ENCODE data around the gene RBPMS2.
"Not testable (repeated sequence)": the region's sequence is repeated elsewhere in the genome, so short reads cannot be mapped to it uniquely, and the experiment has no call there.

Gene RBPMS2

DNA sequence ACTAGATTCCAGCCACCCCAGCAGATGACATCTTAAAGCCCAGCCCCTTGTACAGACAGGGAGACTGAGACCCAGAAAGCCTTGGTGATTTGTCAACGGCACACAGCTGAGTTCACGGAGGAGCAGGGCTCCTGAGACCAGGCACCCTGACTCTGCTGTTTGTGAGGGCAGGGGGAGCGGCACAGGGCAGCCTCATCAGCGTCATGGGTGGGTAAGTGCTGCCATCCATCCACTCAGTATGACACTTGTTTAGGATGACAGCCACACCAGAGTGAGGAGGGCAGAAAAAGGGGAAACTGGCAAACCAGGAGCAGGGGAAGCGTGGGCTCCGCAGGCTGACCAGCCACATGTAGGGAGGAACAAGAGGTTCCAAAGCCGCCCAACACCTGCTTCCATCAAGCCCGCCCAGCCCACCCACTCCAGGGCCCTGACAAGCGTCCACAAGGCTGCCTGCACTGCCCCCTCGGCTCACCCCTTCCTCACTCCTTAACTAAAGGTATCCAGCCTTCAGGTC is 19.9 kb downstream of the RBPMS2 start:
- no peak for DNase-seq (ENCODE audit: extremely low read depth in 1 of 2, low read depth in 1 of 2)

DNA sequence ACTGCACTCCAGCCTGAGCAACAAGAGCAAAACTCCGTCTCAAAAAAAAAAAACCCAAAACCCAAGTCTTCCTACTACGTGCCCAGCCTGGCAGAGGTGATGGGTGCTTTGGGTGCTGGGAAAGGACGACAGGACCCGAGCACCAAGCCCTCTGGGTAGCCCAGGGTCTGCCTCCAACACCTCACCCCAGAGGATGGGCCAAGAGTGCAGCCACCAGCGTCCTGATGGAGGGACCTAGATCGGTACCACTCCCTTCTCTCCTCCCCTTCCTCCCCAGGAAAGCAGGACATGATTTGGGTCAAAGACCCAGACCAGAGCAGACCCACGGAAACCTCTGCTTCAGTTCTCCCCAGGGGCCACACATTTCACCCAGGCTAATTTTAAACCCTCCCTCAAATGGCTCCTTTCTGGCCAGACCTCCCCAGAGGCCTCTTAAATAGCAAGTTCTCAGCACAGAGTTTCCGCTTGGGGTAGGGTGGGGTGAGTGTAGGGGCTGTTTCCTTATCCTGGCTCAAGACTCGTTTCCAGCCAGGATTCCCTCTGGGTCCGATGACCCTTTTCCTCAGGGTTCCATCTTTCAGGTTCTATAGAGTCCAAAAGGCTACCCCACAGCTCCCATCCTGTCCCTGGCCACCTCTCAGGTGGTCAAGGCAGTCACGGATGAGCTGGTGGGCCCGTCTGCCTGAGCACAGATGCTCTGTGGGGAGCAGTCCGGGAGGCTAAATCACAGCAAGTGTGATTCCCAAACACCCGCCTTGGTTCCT is 20.5 kb downstream of the RBPMS2 start:
- no peak for DNase-seq (ENCODE audit: extremely low read depth in 1 of 2, low read depth in 1 of 2)

DNA sequence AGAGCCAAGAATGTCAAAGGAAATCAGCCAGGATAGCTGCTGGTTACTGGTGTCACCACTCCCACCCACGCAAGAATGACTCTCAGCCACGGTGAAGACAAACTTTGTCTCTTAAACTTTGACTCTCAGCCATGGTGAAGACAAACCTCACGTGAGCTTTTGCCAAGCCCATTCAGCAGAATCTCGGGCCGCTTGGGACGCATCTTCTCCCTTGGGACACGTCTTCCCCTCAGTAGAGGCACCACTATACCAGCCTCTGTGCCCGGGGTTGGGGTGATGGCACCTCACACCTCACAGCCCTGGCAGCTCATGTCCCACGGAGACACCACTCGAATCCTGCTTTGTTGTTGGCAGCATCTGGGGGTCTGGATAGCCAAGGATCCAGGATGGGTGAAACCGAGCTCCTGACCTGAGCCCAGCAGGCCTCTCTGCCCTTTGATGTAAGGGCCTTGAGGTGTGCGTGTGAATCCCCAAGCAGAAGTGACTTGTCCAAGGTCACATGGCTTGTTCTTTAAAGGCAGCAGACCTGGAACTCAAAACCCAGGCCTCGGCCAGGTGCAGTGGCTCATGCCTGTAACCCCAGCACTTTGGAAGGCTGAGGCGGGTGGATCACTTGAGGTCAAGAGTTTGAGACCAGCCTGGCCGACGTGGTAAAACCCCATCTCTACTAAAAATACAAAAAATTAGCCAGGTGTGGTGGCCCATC is 21.8 kb downstream of the RBPMS2 start:
- no peak for DNase-seq (ENCODE audit: extremely low read depth in 1 of 2, low read depth in 1 of 2)

DNA sequence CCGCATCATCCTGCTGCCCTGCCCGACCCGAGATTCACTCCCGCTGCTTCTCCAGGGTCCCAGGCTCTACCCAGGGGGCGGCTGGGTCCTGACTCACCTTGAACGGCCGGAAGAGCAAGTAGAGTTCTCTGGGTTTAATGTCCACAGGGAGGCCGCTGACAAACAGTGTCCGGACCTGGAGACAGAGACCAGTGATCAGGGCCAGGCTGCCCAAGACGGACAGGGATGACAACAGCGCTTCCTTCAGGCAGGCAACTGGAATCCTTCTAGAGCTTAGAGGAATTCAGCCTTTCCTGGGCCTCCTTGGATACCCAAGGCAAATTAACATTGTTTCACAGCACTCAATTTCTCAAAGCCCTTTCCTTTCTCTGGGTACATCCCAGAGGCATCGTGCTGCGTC is 23.9 kb downstream of the RBPMS2 start:
- DNase-seq (ENCODE audit: extremely low read depth in 1 of 2, low read depth in 1 of 2), result no peak

DNA sequence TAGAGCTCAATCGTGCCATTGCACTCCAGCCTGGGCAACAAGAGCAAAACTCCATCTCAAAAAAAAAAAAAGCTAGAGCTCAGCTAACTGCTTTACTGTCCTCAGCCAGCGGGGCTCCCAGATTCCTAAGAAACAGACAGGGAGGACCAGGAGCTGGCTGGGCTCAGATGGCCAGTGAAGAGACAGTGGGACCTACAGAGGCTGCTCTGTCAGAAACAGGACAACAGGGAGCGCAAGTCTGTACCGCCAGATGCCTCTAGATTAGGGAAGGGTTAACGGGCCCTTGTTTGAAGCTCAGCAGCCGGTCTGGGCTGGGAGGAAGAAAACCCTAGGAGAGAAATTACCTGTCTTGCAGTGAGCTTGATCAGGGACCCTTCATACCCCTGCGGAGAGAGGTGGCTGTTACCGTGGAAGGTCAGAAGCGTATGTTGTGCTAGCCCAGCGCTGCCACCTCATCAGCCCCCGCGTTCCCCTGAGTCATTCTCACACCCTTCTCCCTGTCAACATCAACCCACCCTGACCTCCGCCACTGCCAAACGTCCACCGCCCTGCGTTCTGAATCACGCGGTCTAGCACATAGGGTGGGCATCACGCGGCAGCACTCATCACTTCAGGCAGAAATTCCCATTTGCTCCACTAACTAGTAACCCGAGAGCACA is 25.3 kb downstream of the RBPMS2 start:
- no peak for DNase-seq (ENCODE audit: extremely low read depth in 1 of 2, low read depth in 1 of 2)

DNA sequence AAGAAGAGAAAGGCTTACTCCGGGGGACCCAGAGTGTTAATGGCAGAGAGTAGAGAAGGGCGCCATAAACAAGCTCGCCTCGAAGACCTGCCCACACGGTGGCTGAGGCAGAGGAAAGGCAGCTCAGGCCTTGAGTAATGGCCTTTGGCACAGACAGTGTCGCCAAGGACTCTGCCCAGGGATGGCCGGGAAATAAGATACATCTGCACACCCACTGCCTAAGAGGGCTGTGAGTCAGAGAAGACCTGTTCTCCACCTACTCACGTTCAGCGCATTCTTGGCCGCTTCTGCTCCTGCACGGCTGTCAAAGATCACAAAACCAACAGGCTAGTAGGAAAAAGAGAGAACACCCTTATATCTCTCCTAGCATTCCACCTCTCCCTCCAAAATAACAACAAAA is 26.2 kb downstream of the RBPMS2 start:
- no peak for DNase-seq (ENCODE audit: extremely low read depth in 1 of 2, low read depth in 1 of 2)

DNA sequence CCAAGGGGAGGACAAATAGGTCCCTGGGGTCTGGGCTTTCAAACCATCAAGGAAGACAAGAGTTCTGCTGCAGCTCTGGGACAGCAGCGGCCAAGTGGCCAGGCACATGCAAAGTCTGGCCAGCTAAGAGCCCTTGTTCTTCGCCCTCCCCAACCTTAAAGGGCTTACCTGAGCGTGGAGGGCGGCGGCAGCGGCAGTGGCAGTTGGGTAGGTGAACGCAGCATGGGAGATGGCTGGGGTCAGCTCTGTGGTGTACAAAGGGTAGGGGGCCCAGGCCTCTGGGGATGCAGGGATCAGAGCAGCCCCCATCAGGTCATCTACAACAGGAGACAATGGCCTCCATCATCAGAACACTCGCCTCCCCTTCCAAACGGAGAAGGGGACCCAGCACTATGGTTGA is 27.1 kb downstream of the RBPMS2 start:
- DNase-seq (ENCODE audit: extremely low read depth in 1 of 2, low read depth in 1 of 2), result no peak

DNA sequence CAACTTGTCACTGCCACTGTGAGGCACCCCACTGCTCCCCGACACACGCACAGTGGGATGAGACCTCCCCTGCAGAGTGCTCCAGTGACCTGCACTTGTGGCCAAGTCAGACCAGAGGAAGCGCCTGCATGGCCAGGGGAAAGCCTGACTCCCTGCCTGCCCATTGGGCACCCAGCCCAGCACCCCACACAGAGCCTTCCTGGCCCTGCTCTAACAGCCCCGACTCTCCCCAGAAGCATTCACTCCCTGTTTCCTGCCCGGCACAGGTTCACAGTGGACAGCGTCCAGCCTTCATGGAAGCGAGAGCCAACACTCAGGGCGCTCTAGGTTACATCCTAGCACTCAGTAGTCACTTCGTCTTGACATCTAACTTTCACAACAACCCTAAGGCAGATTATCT is 27.8 kb downstream of the RBPMS2 start:
- DNase-seq (ENCODE audit: extremely low read depth in 1 of 2, low read depth in 1 of 2), result no peak

DNA sequence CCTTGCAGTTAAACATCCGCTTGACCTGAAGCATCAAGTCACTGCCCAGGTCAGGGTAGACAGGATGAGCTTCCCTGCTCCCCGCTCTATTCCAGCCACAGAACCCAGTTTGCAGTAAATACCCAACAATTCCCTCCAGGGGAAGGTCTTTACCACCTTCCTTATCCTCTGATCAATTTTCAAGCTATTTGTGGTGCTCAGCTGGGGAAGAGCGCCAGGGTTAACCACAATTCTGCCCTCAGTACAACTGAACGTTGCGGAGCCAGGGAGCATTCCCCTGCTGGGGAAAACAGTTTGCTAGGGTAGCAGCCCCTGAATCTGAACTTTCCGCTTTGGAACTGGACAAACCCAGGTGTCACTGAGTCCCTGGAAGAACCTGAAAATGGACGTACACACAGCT is 28.5 kb downstream of the RBPMS2 start:
- DNase-seq (ENCODE audit: extremely low read depth in 1 of 2, low read depth in 1 of 2), result no peak

DNA sequence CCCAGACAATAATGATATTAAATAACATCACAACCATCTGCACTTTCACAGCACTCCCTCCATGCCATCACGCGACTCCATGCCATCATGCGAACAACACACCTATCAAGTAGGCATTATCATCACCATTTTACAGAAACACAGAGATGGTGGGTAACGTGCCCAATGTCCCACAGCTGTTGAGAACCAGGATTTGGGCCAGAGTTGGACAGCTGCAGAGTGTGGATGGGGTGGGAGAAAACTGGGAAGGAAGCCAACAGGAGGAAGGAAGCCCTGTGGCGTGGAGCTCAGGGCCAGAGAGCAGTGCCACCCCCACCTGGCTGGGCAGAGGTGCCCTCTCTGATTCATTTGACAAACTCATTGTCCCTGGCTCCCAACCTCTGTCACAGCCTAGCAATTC is 29.0 kb downstream of the RBPMS2 start:
- no peak for DNase-seq (ENCODE audit: extremely low read depth in 1 of 2, low read depth in 1 of 2)

DNA sequence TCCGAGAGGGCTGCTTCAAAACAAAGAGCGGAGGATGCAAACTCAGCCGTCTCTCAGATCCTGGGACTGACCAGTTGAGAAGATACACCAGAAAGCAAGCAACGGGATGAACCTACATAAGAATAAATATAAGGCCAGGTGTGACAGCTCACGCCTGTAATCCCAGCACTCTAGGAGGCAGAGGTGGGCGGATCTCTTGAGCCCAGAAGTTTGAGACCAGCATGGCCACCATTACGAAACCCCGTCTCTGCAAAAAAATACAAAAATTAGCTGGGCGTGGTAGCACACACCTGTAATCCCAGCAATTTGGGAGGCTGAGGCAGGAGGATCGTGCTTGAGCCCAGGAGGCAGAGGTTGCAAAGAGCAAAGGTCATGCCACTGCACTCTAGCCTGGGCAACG is 31.7 kb downstream of the RBPMS2 start:
- no peak for DNase-seq (ENCODE audit: extremely low read depth in 1 of 2, low read depth in 1 of 2)

DNA sequence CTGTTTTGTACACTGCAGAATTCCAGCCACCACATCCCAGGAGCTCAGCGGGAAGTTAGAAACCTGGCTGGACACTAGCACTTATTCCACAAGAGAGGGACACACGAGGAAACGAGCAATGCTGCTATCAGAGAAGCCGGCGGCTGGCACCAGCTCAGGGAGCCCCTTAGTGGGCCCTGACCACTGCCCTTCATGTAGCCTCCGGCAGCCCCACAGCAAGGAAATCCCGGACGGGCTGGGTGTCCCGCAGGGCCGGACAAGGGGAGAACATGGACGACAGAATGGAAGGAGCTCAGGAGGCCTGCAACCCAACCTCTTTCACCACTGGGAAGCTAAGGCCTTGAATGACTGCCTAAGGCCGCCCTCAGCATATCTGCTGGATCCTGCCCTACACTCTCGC is 32.5 kb downstream of the RBPMS2 start:
- DNase-seq (ENCODE audit: extremely low read depth in 1 of 2, low read depth in 1 of 2), result no peak

DNA sequence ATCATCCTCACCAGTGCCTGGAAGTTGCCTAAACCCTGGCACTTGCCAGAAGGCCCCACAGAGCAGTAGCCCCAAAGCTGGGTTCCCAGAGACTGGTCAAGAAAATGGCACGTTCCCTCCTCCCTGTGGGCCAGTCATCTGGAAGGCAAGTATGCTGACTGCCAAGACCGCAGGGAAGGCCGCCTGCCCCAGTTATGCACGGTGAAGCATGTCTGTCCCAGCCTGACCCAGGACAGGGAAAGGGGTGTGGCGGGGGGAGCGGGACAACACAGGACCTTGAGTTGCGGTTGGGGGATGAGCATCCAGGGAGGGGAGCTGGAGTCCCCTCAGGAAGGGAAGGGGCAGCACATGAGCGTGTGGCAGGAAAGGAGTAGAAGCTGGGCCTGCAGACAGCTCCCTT is 33.0 kb downstream of the RBPMS2 start:
- DNase-seq (ENCODE audit: extremely low read depth in 1 of 2, low read depth in 1 of 2), result no peak

DNA sequence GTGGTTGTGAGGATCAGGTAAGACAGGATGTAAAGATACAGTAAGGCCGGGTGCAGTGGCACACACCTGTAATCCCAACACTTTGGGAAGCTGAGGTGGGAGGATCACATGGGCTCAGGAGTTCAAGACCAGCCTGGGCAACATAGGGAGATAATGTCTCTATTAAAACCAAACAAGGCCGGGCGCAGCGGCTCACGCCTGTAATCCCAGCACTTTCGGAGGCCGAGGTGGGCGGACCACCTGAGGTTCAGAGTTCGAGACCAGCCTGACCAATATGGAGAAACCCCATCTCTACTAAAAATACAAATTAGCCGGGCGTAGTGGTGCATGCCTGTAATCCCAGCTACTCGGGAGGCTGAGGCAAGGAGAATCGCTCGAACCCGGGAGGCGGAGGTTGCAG is 33.7 kb downstream of the RBPMS2 start:
- not testable (repeated sequence) for DNase-seq (ENCODE audit: extremely low read depth in 1 of 2, low read depth in 1 of 2)

DNA sequence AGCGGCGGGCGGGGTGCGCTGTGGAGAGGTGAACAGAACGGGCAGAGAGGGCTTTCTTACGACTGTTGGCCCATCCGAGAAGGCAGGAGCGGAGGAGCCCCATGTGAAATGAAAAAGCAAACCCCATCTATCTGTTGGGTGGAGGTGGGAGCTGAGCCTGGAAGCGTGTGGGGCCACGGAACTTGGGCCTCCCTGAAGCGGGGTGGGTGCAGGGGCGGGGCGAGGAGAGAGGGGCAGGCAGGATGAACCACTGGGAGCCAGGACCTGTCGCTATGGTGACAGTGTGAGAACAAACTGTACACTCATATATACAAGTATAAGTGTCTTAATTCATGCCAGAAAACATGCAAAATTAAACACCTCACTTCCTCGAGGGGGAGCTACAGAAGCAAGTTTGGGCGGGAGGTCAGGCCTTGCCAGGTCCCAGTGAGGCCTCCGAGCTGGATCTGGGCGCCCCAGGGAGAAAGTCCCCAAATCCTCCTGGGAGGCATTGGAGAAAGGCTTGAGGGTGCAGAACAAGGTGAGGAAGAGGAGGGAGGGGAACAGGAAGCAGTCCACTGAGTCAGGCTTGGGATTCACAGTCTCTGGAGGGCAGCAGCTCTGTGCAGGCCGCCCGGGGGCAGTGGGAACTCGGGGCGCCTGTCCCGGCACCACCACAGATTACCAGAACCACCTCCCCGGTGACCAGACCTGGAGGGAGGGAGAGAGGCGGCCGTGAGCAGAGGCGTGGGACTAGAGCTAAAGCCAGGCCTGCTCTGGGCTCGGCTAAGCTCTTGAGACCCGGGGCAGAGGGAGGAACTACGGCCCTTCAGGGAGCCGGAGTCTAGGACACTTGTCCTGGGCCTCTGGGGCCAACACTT is 34.8 kb downstream of the RBPMS2 start:
- no peak for DNase-seq (ENCODE audit: extremely low read depth in 1 of 2, low read depth in 1 of 2)

DNA sequence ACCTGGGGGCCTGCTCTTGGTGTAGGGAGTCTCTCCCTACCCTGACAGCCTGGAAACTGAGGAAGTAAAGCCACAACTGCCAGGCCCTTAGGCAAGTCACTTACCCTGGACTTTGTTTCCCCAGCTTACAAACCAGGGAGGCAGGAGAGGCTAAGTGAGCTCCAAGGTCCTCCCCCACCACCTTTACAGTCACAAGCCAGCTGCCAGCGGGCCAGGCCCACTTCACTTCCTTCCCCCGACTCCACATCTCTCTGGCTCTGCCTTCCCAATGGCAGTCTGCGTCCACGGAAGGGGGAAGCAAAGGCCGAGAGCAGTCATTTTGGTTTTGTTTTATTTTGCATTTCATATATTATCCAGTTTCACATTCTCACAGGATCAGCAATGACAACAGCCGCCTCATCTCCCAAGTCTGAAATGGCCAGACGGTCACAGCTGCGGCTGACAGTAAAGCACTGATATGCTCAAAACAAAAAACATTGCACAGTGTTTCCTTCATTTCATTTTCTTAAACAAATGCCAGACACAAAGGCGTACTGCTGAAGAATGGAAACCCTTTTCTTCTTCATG is 35.7 kb downstream of the RBPMS2 start:
- DNase-seq (ENCODE audit: extremely low read depth in 1 of 2, low read depth in 1 of 2), result no peak

DNA sequence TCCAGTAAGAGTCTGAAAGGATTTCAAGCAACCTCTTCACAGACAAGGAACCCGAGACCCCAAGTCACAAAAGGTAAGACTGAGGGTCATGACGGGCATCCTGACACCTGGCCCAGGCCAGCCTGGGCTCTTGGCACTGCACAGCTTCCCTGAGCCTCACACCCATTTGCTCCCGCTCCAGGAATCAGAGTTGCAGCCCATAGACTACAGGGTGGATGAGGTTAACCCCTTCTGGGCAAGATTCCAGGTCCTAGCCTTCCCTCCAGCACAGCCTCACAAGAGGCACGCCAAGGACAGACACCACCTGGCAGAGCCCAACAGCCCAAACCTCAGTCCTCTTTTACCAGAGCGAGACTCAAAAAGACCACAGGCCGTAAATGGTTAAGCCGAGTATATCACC is 36.2 kb downstream of the RBPMS2 start:
- no peak for DNase-seq (ENCODE audit: extremely low read depth in 1 of 2, low read depth in 1 of 2)

DNA sequence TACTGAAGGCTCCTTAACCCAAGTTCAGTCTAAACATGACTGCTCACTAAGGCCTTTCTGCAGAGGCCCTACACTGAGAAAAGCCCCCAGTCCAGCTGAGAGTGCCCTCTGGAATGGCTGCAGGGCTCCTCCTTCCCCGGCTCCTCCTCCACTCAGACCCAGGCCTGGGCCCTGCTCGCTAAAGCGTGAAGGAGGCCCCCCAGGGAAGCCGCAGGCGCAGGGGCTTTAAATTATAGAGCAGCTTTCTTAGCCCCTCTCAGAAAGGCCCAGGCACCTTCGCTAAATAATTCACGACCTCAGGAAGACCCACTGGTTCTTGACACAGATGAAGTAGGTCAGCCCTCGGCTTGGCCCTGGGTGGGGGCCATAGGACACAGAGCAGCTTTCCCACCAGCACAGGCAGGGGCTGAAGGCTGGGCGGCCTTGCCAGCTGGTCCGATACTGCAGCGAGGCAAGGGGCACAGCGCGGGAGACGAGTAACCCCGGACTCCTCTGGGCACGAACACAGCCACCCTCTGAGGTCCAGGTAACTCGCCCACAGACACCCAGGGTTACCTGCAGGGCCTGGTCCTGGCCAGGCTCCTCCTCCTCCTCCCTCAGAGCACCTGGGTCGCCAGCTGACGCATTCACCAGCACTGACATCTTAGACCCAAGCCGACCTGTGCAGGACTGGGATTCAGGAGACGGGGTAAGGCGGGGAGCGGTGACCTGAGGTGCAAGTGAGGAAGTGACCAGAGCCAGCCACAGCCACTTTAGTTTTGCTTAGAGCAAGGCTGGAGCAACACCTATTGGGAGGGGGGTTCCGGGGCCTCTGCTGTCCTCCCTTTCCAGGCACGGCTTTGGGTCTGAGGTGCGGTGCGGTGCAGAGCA is 36.9 kb downstream of the RBPMS2 start:
- DNase-seq (ENCODE audit: extremely low read depth in 1 of 2, low read depth in 1 of 2), result no peak

DNA sequence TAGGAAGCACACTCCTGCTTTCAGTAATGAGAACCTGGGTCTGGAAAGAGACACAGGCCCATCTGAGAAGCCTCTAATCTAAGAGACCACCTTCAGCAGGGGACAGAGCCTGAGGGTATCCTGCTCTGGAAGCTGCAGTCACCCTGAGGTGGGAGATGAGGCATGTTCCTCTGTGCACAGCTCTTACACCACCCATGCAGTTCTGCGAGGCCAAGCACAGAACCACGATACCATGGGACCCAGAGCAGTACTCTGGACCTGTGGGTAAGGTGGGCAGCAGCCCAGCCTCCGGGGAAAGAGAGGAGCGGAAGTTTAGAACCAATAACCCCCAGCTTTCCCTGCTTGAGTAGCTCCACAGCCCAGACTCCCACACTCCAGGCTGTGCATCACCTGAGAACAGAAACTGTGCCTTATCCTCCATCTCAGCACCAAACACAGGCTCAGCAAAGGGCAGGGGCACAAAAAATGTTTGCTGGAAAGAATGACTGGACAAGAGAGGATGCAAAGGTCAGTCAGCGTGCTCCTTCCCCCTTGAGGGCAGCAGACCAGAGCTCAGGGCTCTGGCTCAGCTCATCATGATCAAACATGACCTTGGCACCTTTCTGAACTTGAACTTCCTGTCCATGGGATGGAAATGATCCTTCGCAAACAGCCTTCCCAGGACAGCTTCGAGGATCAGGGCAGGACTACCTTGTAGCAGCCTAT is 43.1 kb downstream of the RBPMS2 start:
- DNase-seq (ENCODE audit: extremely low read depth in 1 of 2, low read depth in 1 of 2), result no peak

Measured in stimulated activated CD8-positive, alpha-beta memory T cell treated with anti-CD3 and anti-CD28 coated beads, Interleukin-7, amount 100 ng/mL, for 48 hours (primary cell).